Stimulated activated CD4-positive, alpha-beta T cell treated with anti-CD3 and anti-CD28 coated beads, Interleukin-4, amount 100 ng/mL, for 24 hours (primary cell): Measurements from ENCODE around the gene FCN2.

ENCODE experiments used
- DNase-seq: peaks from one replicate; pipeline ENCODE4 v3.0.0-alpha.2; 2020

FCN2 gene

GRCh38 chr9:134889386-134890154 is 9.0 kb downstream of the FCN2 start:
- DNase-seq, result no peak

- no peak for DNase-seq
Observed at GRCh38 chr9:134890155-134890495, 9.5 kb downstream of the FCN2 start.

DNA sequence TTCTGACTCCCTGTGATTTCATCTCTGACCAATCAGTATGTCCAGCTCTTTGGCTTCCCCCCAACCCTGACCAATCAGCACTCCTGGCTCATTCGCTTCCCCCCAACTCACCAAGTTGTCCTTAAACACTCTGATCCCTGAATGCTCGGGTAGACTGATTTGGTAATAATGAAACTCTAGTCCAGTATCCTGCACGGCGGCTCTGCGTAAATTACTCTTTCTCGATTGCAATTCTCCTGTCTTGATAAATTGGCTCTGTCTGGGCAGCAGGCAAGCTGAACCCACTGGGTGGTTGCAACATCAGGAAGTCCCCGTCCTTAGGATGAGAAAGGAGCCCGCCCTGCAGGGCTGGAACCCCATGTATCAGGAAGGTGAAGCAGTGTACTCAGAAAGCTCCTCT is 10.4 kb downstream of the FCN2 start:
- DNase-seq, result no peak

- no peak for DNase-seq
Observed at GRCh38 chr9:134891713-134892112, 11.1 kb downstream of the FCN2 start.

- DNase-seq, result no peak
Observed at GRCh38 chr9:134892221-134892620, 11.6 kb downstream of the FCN2 start.

DNA sequence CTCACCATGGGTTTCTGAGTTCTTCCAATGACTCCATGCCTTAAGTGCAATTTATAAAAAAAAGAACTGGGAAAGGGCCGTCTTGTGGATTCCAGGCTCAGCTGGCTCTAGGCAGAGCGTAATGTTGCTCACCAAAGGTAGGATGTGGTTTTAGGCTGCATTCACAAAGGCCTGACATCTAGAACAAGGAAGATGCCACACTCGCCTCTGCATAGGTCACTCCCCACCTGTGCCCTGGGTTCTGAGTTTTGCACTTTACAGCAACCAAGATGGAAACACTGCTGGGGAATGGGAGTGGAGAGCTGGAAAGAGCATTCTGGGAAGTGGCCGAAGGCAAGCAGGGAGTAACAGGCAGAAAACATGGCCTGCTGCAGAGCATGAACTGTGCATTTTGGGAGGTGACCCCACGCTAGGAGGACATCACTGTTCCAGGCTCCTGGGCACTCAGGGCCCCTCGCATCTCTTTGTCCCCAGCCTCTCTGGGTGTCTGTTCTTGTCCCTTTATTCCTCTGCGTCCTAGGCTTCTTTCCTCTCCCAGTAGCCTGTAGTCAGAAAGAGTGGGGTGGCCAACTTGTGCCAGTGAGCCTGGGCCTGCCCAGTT is 12.3 kb downstream of the FCN2 start:
- DNase-seq, result no peak

- no peak for DNase-seq
Observed at GRCh38 chr9:134894136-134894860, 13.7 kb downstream of the FCN2 start.

DNA sequence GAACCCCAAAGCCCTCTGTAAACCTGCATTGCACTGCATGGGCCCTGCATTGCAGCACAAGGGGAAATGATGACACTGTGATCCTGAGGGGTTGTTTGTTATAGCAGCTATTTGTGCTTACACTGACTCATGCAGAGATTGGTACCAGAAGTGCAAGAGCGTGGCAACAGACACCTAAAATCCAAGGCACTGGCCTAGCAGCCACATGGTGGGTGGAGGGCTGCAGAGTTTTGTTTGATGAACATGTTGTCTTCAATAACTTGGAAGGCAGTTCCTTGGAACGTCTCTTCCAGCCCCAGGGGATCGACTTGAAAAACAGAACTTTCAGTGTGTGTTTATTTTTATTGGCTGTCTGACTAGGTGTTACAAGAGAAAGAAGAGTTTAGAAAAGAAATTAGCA is 14.5 kb downstream of the FCN2 start:
- DNase-seq, result no peak

DNA sequence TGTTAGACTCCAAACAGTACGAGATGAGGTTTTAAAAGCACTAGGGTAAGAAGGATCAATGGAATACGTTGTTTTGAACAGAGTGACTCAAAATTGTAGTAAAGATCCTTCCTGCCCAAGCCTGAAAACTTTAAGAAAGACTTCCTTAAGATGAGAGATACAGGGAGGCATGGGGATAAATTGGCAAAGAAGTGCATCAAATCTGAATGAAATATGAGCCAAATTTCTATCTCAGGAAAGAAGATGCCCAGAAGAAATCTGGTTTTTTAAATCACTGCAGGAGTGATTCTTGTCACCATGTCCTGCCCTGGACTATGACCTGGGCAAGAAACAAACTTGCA is 14.9 kb downstream of the FCN2 start:
- DNase-seq, result no peak

DNA sequence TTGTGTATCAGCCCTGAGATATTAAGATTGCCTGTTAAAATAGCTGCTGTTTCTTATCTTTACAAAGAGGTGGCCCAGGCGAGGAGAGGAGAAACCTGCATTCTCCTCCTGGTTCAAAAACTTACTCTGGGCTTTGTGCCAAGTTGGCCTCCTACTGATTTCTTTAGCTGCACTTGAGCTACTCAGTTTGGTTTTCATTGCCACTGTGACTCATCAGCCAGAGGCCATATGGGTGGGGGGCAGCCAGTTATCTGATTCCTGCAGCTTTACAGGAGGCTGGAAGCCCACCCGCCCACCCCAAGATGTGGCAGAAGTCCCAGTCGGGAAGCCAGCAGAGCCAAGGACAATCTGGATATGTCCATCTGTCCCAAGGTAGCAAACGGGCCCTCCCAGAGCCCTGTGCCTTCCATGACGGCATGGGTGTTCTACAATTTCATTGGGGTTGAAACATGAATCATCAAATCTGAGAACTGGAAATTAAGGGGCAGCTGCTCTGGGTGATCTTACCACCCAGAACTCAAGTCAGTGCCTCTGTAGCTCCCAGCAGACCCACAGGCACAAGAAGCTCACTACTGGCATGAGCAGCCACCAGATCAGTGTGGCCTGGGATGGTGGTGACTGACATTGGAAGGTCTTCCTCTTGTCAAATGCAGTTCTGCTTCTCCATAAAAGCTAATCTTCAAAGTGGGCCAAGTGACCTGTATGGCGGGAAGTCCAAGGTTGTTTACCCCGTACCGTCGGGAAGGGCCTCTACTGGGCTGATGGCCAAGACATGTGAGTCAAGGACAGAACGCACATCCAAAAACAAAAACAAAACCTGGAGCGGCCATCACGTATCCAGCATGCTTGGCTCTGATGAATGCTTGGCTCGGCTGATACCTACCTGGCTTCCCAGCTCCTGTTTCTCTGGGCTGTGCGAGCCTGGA is 15.6 kb downstream of the FCN2 start:
- DNase-seq, result no peak

DNA sequence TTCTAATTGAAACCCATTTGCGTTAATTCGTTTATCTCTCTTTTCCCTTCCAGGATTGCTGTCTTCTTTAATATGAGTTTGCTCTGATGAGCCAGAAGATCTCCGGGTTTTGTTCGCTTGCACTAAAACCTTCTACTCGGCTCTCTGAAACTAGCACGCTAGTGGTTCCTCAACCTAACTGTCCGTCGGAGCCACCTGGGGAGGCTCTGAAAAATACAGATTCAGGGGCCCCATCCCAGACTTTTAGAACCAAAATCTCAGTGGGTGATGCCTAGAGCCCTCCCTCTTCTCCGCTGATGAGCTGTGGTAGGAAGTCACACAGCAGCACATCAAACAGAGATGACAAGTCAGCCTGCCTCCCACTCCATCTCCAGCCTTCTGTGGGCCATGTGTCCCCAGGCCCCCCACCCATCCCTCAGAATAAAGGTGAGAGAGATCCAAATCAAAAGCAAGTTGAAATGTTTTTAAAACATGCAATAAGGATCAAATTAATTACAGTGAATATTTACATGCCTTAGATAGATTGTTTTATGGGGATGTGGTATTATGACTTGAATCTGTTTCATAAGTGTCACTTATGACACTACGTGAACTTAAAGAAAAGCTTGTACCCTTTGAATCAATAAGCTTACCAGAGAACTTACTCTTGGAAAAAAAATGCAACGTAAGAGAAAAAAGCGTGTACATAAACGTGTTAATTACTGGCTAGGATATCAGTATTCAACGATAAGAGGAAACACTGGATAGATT is 16.4 kb downstream of the FCN2 start:
- no peak for DNase-seq

- DNase-seq, result no peak
Observed at GRCh38 chr9:134897584-134898170, 17.1 kb downstream of the FCN2 start.

- DNase-seq, result no peak
Observed at GRCh38 chr9:134898319-134898718, 17.7 kb downstream of the FCN2 start.

DNA sequence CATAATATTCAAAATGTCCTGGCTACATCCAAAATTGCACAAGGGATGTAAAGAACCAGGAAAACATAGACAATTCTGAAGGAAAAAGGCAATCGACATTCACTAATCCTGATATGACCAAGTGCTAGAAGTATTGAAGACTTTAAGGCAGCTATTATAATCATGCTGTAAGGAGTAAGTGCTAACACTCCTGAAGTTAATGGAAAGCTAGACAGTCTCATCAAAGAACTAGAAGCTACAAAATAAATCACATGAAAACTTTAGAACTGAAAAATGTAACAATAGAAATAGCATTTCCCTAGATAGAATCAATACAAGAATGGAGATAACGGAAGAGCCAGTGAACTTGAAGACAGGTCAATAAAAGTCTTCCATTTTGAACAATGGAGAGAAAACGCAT is 18.6 kb downstream of the FCN2 start:
- no peak for DNase-seq

- DNase-seq, result no peak
Observed at GRCh38 chr9:134899818-134900217, 19.2 kb downstream of the FCN2 start.

- DNase-seq, result no peak
Observed at GRCh38 chr9:134902936-134903335, 22.3 kb downstream of the FCN2 start.

GRCh38 chr9:134908524-134909309 is 28.1 kb downstream of the FCN2 start:
- DNase-seq, result no peak

DNA sequence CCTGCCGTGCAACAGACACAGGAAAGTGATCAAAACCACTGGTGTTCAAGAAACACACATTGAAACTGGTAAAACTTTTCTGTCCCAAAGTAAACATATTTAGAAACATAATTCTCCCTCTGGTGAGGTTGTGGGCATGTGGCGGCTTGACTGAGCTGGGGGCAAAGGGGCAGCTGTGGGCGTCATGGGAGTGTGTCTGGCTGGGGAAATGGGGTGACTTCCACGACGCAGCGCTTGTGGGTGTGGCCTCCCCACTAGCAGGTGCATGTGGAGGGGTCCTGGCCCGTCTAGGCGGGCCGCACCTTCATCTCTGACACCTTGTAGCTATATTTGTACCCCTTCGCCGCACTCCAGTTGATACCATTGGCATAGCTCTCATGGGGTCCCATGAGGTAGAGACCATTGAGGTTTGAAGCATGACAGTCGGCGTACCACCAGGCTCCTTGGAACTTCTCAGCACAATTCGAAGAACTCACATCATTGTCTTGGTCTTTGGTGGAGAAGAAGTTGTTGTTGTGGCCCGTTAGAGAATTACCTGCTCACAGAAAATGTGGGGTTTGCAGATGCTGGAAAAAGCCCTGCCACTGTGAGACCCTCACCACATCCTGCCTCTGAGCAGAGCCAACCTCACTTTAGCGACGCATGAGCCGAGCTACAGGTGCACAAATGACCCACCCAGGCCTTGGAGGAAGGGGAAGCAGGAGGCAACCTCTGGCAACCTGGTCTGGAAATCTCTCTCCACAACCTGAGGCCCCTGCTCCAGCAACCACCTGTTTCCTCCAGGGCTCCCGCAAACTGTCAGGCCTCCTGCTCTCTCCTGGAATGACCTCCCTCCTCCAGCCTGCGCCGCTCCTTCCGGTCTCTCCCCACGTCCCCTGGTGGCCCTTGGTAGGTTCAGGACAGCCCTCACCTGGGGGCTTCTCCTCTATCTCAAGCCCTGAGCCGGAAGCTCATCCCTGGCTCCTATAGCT is 29.2 kb downstream of the FCN2 start:
- DNase-seq, result no peak

DNA sequence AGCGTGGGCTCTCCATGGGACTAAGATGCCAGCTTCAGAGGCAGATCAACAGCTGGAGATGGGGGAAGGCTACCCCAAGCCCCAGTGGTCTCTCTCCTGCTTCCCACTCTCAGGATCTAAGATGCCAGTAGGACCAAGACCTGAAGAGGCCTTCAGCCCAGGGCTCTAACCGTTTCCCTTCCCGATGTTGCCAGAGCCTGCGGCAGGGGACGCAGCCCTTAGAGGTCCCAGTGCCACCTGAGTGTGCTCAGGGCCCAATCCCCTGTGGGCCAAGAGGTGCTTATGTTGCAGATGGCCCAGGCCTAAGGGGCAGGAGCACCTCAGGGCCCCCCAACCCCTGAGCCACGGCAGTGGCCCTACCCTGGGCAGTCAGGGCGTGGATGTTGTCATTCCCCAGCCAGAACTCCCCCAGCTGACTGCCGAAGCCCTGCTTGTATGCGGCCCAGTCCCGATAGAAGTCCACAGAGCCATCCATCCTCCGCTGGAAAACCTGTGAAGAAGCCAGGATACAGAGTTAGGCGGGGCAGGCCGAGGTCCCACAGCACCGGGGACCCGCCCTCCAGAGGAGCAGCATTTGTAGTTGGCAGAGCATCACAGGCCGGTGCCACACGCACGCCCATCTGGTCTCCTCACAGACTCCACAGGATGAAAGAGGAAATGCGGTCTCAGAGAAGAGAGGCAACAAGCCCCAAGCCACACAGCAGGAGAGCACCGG is 31.7 kb downstream of the FCN2 start:
- no peak for DNase-seq
